HL-60 (cell line): ENCODE measurements around the gene MAP7.

Experiments used
- CTCF ChIP-seq: IDR thresholded peaks from one replicate; pipeline ENCODE4 v1.5.1; 2011; ENCODE audit warnings: low read length, control low read depth, inconsistent platforms; ENCODE audit not compliant: insufficient read depth
- GABPA ChIP-seq: IDR thresholded peaks from 2 replicates; pipeline ENCODE4 v1.6.1; 2012; ENCODE audit warnings: low read depth
- POLR2AphosphoS5 ChIP-seq: IDR thresholded peaks from 2 replicates; pipeline ENCODE4 v1.6.1; 2012; ENCODE audit warnings: low read depth
- REST ChIP-seq: IDR thresholded peaks from 2 replicates; pipeline ENCODE4 v1.6.1; 2012; ENCODE audit warnings: low read depth; ENCODE audit not compliant: insufficient replicate concordance

GRCh38 chr6:136387316-136387715 lies 162.9 kb downstream of the MAP7 start:
- TF ChIP-seq CTCF, result no peak
- no peak for TF ChIP-seq REST
- no peak for TF ChIP-seq POLR2AphosphoS5
- TF ChIP-seq GABPA, result no peak
